GM12801 (cell line): Measurements from ENCODE around the gene APOL6.

Source experiments
- TF ChIP-seq, protein P1 (sequence below): IDR thresholded peaks from one replicate; pipeline ENCODE4 v1.5.1; 2011; ENCODE audit warnings: control low read depth; ENCODE audit not compliant: insufficient read length; ENCODE audit errors: extremely low read depth

The APOL6 gene

DNA sequence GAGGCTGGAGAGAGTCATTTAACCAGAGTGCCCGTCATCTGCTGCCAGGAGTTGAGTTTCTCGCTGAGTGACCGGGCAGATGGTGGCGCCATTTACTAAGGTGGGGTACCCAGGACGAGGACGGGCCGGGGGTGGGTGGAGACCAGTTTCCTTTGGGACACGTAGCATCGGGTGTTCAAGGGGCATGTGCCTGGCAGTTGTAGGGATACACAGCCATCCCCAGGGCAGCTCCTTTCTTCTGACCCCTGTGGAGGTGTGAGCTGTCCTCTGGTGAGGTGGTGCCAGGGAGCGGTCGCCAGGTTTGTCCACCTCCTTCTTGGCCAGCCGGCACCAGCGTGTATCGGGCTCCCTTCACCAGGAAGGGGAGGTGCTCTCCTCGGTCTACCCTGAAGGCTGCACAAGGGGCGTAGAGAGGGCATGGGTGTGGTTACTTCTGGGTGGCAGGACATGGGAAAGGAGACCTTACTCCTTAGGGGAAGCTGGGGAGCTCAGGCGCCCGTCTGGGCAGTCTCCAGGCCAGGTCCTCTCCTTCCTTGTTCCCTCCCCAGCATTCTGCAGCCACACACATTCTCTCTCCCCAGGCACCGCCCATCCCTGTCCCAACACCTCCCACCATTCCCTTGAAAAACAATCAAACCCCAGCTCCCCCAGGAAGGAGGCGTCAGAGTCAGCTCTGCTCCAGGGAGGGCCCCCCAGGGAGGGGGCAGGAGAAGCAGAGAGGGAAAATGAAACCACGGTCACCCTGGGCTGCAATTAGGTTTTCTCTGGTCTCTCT, 20.8 kb upstream of the APOL6 start:
- TF ChIP-seq, protein P1, sequence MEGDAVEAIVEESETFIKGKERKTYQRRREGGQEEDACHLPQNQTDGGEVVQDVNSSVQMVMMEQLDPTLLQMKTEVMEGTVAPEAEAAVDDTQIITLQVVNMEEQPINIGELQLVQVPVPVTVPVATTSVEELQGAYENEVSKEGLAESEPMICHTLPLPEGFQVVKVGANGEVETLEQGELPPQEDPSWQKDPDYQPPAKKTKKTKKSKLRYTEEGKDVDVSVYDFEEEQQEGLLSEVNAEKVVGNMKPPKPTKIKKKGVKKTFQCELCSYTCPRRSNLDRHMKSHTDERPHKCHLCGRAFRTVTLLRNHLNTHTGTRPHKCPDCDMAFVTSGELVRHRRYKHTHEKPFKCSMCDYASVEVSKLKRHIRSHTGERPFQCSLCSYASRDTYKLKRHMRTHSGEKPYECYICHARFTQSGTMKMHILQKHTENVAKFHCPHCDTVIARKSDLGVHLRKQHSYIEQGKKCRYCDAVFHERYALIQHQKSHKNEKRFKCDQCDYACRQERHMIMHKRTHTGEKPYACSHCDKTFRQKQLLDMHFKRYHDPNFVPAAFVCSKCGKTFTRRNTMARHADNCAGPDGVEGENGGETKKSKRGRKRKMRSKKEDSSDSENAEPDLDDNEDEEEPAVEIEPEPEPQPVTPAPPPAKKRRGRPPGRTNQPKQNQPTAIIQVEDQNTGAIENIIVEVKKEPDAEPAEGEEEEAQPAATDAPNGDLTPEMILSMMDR, result no peak

DNA sequence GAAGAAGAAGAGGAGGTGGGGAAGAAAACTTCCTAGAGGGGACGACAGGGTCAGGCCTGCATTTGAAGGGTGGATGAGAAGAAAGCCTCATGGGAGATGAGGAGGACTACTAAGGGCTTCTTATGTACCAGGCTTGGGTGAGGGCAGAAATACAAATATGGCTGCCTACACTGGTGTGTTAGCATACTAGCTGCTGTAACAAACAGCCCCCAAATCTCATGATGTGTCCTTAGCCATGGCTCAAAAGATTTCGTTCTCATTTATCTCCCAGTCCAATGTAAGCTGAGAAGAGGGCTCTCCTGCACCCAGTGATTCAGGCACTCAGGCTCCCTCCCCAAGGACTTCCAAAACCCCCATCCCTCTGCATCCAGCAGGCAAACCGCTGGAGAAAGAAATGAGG, 19.5 kb upstream of the APOL6 start:
- TF ChIP-seq, protein P1, result no peak

DNA sequence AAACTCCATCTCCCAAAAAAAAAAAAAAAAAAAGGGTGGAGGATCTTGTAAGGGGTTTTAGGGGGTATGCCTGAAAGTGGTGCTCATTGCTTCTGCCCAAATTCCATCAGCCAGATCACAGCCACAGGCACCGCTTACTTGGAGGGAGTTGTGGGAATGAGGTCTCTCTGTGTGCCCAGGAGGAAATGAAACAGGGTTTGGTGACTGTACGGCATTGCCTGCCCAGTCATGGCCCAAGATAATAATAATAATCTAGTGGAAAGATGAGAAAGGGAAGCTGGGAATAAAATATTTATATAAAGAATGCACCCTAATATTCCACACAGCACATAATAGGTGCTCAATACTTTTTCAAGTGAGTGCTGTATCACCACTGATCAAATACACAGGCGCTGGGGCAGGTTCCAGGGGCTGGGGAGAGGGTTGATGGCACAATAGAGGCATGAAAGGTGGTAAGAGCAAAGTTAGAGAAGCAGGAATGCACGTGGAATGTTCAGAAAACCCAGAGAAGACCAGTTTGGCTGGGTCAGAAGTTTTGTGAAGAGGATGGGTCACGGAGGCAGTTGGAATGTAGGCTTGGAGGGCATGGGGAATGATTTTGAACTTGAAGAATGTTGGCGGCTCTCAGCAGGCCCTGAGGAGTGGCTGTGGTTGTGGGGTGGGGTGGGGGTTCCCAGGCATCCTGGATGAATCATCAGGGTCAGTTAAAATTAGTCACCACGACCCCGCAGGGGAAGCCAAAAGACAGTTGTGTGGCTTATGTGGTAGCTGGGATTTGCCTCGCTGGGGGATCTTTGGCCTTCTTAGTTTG, 18.6 kb upstream of the APOL6 start:
- TF ChIP-seq, protein P1, result no peak

DNA sequence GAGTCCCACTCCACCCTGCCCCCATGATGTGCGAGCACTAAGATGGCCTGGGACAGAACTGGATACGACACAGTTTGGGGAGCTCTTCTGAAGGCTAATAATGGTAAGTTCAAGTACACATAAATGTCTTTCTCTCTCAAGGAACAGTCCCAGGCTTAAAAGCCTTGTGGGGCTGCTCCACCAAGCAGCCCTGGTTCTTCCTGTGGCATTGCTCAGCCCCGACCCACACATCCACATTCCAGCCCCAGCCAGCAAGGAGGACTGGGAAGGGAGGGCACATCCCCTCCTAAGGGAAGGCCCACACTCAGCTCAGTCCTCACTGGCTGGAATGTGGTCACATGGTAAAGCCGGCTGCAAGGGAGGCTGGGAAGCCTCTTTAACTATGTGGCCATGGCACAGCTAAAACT, 17.9 kb upstream of the APOL6 start:
- TF ChIP-seq, protein P1, result no peak

DNA sequence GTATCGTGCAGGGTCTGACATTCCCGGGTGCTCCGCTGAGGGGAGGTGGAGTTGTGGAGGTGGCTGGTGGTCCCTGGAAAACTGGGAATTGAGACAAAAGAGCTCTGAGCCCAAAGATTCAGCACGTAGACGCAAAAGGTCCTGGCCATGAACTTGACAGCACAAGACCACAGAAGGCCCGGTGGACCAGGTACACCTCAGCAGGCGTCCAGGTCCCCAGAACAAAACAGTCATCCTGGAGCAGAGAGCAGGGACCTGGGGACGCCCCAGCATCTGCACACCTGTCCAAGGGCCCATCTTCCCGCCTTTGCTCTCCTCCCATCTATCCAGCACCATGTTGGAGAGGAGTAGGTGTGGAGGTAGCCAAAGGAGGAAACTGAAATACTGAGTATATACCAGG, 17.4 kb upstream of the APOL6 start:
- TF ChIP-seq, protein P1, result no peak

DNA sequence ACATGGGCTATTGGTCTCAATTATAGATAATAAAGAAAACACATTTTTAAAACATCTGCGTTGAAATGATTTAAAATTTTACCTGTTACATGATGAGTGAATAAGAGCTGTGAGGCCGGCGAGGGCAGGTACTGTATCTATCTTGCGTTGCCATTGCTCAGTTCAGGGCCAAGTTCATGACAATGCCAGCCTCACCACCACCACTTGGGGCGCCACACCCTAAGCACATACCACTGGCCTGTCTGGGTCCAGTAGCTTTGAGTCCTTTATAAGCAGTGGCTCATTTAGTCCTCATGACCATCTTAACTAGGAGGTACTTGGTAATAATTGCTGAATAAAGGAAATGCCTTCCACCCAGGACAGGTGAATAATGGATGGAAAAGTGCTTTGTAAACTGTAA, 16.6 kb upstream of the APOL6 start:
- TF ChIP-seq, protein P1, result no peak

DNA sequence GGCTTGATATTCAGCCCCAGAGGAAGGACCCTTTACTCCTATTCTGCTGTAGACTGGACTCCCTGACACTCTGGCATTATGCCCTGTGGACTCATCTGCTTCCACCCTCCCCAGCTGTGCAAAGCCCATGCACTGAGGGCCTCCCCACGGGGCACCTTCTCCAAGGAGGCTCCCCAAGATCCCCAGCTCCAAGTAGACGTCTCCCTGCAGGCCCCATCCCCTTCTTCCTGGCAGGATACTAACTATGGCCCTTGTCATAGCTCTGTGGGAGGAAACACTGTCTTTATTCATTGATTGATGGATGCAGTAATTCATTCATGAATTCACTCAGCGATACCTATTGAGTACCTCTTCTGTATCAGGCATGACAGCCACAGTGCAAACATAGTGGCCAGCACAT, 15.3 kb upstream of the APOL6 start:
- TF ChIP-seq, protein P1, result no peak
